GM18951 (cell line): ENCODE measurements around the gene NUP42.
"Not testable (repeated sequence)": the region's sequence is repeated elsewhere in the genome, so short reads cannot be mapped to it uniquely, and the experiment has no call there.

Experiments used
- POLR2A ChIP-seq: IDR thresholded peaks from 4 replicates; pipeline ENCODE4 v1.6.1; 2011; ENCODE audit warnings: mild to moderate bottlenecking; ENCODE audit not compliant: insufficient read length, insufficient read depth; ENCODE audit errors: extremely low read depth
- in situ Hi-C: fragments of 300-500 bp; cut with MboI; formaldehyde crosslinking; loops from one replicate; pipeline ENCODE4 v1.12.0; 2022; ENCODE audit warnings: low sequenced_read_pairs, mixed read lengths, inconsistent platforms; ENCODE audit not compliant: unreplicated experiment

NUP42 gene

DNA sequence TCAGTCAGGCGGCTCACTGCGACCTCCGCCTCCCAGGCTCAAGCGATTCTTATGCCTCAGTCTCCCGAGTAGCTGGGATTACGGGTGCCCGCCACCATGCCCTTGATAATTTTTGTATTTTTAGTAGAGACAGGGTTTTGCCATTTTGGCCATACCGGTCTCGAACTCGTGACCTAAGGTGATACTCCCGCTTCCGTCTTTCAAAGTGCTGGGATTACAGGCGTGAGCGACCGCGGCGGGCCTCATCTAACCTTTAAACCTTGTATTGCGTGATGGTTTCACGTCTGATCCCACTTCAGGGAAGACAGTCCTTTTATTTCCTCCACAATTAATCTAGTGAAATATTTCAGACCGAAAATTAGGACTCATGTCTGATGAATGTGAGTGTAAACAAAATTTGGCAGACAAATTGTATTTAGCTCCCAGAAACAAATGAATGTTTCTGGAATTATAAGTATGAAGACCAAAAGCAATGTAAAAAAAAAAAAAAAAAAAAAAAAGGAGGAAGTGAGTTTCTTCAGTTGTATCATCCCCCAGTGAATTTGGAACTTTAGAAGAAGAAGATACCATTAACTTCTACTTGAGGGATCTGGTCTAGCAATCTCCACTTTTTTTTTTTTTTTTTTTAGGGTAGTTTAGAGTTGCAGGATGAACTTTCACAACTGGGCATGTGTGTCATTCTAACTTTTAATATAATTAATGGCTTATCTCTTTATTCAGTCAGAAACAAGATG is 1.6 kb downstream of the NUP42 start:
- in situ Hi-C loops = no loop called here
- no peak for TF ChIP-seq POLR2A

DNA sequence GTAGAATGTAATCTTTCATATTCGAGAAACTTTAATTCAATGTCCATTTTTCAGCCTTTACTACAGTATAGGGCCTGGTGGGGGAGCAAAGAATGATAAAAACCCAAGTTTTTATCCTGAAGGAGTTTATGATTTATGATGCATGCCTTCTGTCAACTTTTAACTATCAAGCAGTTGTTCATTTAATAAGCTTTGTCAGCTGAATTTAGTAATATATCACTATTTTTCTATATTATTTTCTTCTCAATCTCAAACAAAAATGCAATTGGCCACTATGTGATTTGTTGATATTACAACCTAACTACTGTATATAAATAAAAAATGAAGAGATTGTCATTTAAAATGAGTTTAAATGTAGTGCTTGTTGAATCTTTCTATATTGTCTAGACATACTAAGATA is 2.4 kb downstream of the NUP42 start:
- in situ Hi-C loops = no loop called here
- TF ChIP-seq POLR2A = no peak

DNA sequence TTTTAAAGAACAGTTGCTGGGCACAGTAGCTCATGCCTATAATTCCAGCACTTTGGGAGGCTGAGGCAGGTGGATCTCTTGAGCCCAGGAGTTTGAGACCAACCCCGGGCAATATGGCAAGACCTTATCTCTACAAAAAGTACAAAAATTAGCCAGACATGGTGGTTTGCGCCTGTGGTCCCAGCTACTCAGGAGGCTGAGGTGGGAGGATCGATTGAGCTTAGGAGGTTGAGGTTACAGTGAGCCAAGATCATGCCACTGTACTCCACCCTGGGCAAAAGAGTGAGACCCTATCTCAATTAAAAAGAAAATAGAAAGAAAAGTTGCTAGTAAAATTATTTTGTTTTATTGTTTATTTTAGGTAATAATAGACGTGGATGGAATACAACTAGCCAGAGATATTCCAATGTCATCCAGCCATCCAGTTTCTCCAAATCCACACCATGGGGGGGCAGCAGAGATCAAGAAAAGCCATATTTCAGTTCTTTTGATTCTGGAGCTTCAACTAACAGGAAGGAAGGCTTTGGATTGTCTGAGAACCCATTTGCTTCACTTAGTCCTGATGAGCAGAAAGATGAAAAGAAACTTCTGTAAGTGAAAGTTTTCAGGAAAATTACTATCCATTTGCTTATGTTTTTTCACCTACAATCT is 3.0 kb downstream of the NUP42 start:
- no peak for TF ChIP-seq POLR2A
- in situ Hi-C loops = no loop called here

GRCh38 chr7:23185980-23186379 is 4.1 kb downstream of the NUP42 start:
- in situ Hi-C loops = no loop called here
- TF ChIP-seq POLR2A = no peak

GRCh38 chr7:23191022-23191421 is 9.2 kb downstream of the NUP42 start:
- in situ Hi-C loops = no loop called here
- no peak for TF ChIP-seq POLR2A

- in situ Hi-C loops = not testable (repeated sequence)
These were observed 11.9 kb downstream of the NUP42 start for GRCh38 chr7:23193650-23194227.

GRCh38 chr7:23196306-23196705 is 14.5 kb downstream of the NUP42 start:
- in situ Hi-C loops = no loop called here
- TF ChIP-seq POLR2A = no peak

DNA sequence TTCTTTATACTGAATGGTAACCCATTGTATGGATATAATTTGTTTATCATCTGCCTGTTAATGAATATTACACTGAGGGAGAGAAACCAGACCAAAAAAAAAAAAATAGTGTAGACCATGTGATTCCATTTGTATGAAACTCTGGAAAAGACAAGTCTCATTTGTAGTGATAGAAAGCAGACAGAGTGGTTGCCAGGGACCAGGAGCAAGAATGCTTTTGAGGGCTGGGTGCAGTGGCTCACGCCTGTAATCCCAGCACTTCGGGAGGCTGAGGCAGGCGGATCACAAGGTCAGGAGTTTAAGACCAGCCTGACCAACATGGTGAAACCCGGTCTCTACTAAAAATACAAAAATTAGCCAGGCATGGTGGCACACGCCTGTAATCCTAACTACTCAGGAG is 15.9 kb downstream of the NUP42 start:
- in situ Hi-C loops = not testable (repeated sequence)

DNA sequence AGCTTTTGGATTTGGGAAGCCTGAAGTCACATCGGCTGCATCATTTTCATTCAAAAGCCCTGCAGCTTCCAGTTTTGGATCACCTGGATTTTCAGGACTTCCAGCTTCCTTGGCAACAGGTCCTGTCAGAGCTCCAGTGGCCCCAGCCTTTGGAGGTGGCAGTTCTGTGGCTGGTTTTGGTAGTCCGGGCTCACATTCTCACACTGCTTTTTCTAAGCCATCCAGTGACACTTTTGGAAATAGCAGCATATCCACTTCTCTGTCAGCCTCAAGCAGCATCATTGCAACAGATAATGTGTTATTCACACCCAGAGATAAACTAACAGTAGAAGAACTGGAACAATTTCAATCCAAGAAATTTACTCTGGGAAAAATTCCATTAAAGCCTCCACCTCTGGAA is 18.5 kb downstream of the NUP42 start:
- in situ Hi-C loops = no loop called here
- no peak for TF ChIP-seq POLR2A

DNA sequence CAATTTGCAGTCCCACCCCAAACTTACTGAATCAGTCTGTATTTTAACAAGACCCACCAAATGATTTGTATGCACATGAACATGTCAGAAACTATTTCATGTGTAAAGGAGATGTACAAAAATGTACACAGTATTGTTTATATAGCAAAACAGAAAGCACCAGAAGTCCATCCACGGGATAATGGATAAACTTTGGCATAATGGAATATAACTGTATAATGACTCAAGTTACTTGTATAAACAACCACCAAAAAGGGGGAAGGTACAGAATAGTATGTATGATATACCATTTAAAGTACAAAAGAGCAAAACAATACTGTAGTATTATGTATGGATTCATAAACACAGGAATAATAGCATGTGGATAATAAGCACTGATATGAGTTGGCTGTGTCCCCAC is 22.4 kb downstream of the NUP42 start:
- in situ Hi-C loops = no loop called here
- TF ChIP-seq POLR2A = no peak

- TF ChIP-seq POLR2A = no peak
- in situ Hi-C loops = no loop called here
These were observed 23.7 kb downstream of the NUP42 start for GRCh38 chr7:23205577-23205908.

DNA sequence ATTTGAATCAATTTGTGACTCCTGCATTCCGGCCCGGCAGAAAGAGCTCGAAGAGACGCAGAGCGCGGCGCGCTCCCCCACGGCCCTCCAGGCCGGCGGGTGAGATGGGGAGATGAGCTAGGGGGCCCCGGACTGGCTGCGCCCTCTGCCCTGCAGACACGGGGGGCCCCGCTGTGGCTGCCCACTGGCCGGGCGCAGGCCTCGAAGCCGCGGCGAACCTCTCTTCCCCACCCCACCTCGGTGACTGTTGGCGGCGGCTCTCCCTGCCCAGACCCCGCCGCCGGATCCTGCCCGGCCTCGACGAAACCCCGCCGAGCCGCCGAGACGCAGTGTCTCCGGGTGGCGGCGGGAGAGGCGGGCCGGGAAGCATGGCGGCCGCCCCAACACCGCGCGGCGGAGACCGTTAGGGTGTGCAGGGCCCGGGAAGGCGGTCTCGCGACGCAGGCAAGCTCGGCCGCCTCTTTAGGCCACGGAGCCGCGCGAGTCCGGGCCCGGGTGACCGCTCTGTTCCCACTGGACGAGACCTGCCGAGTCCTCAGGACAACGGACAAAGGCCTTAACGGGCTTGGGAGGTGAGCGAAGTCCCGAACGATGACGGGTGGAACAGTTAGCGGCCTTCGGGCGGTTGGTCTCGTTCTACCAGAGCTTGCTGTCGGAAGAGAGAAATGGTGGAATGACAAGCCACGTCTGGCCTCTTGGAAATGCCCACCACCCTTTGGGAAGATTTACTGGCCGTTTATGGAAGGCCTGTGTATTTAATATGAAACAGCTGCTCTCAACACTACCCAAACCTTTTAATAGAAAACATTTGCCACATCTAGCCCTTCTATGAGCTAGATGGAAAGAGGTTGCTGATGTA is 24.3 kb downstream of the NUP42 start:
- no peak for TF ChIP-seq POLR2A
- in situ Hi-C loops = no loop called here

DNA sequence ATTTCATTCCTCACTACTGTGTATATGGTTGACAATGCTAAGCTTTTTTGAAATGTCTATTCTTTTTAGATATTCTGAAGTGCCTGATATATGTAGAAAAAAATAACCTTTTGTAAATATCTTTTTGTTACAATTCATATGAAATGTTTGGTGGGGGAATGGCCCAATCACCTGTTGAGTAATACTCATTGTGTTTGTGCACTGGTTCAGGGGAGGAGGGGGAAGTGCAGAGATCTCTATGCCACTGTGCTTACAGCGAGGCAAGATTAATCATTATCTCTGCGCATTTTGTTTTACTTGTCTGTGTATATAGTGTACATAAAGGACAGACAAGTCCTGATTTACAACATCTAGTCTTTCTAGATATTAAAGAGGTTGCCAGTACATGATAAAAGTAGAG is 25.2 kb downstream of the NUP42 start:
- TF ChIP-seq POLR2A = no peak
- in situ Hi-C loops = no loop called here
